CD14-positive monocyte (primary cell): ENCODE measurements around the gene SLC12A7. TPM values are rescaled to one million over a fixed set of nuclear protein-coding genes. Genes with fewer than 3 reads are reported as not detected.

Experiments
- DNase-seq, 3 donors: peaks; one replicate each; pipeline ENCODE4 v3.0.0-alpha.2; 2011 to 2022
- H2AFZ ChIP-seq: 2 replicates; pipeline ENCODE4 v1.6.0; 2012; ENCODE audit warnings: mild to moderate bottlenecking, low read depth, low read length, inconsistent platforms; ENCODE audit not compliant: insufficient read depth, poor library complexity, severe bottlenecking
- H3K27ac ChIP-seq, 2 donors: 1 replicate in 1 of 2; 2 replicates in 1 of 2; pipeline ENCODE4 v1.5.1; 2012 to 2013; ENCODE audit warnings: low read length in 2 of 2, control low read depth in 1 of 2, inconsistent platforms in 1 of 2, low read depth in 1 of 2, mild to moderate bottlenecking in 1 of 2
- H3K27me3 ChIP-seq, 2 donors: one replicate each; pipeline versions ENCODE4 v1.6.0 to v1.6.1; 2011 to 2013; ENCODE audit warnings: low read length in 2 of 2; ENCODE audit not compliant: control insufficient read depth in 2 of 2, insufficient read depth in 2 of 2
- H3K36me3 ChIP-seq, 2 donors: replicated peaks in 1 of 2; 1 replicate in 1 of 2; 2 replicates in 1 of 2; pipeline versions ENCODE4 v1.5.1 to v1.6.1; 2012 to 2013; ENCODE audit warnings: low read length in 2 of 2, control low read depth in 1 of 2, inconsistent platforms in 1 of 2, mild to moderate bottlenecking in 1 of 2; ENCODE audit not compliant: insufficient read depth in 2 of 2, control insufficient read depth in 1 of 2
- H3K4me1 ChIP-seq, 2 donors: 1 replicate in 1 of 2; 2 replicates in 1 of 2; pipeline versions ENCODE4 v1.5.1 to v1.6.1; 2012 to 2013; ENCODE audit warnings: low read length in 2 of 2, control low read depth in 1 of 2, inconsistent platforms in 1 of 2, mild to moderate bottlenecking in 1 of 2, moderate library complexity in 1 of 2; ENCODE audit not compliant: insufficient read depth in 2 of 2, control insufficient read depth in 1 of 2
- H3K4me2 ChIP-seq: replicated peaks from 2 replicates; pipeline ENCODE3; 2012; ENCODE audit warnings: low read length, moderate library complexity, mild to moderate bottlenecking; ENCODE audit not compliant: poor library complexity, severe bottlenecking; ENCODE audit errors: extremely low read depth
- H3K4me3 ChIP-seq, 3 experiments: fragments of 200-600 bp in 1 of 3; sonication (generic) in 1 of 3; replicated peaks in 1 of 3; 1 replicate in 2 of 3; 2 replicates in 1 of 3; pipeline ENCODE4 v1.5.1; 2011 to 2013; ENCODE audit warnings: low read length in 3 of 3, mild to moderate bottlenecking in 3 of 3, control low read depth in 2 of 3, low read depth in 2 of 3, inconsistent platforms in 1 of 3, moderate library complexity in 1 of 3
- H3K79me2 ChIP-seq: 2 replicates; pipeline ENCODE4 v1.6.0; 2012; ENCODE audit warnings: mild to moderate bottlenecking, control low read depth, inconsistent platforms, low read length, moderate library complexity; ENCODE audit not compliant: insufficient read depth
- H3K9ac ChIP-seq: 2 replicates; pipeline ENCODE4 v1.6.0; 2017; ENCODE audit warnings: low read length, mild to moderate bottlenecking; ENCODE audit not compliant: insufficient read depth, poor library complexity, severe bottlenecking
- H3K9me3 ChIP-seq, 2 donors: replicated peaks in 1 of 2; 1 replicate in 1 of 2; 2 replicates in 1 of 2; pipeline versions ENCODE4 v1.5.1 to v1.6.1; 2012 to 2013; ENCODE audit warnings: low read length in 2 of 2, control low read depth in 1 of 2; ENCODE audit not compliant: control insufficient read depth in 1 of 2, insufficient read depth in 1 of 2
- H4K20me1 ChIP-seq: 2 replicates; pipeline ENCODE4 v1.6.0; 2012; ENCODE audit warnings: mild to moderate bottlenecking, low read length, control low read depth, moderate library complexity; ENCODE audit not compliant: insufficient read depth
- H3K27ac Mint-ChIP-seq, 7 donors: one replicate each; pipeline ENCODE4 v1.8.0; 2020; ENCODE audit warnings: mild to moderate bottlenecking in 7 of 7, mixed read lengths in 7 of 7, moderate library complexity in 6 of 7, inconsistent platforms in 2 of 7
- H3K27me3 Mint-ChIP-seq, 3 donors: one replicate each; pipeline ENCODE4 v1.8.0; 2021 to 2022; ENCODE audit warnings: low read depth in 3 of 3, mild to moderate bottlenecking in 3 of 3, mixed read lengths in 3 of 3, moderate library complexity in 3 of 3, inconsistent platforms in 1 of 3
- H3K36me3 Mint-ChIP-seq, 2 donors: one replicate each; pipeline ENCODE4 v1.8.0; 2020; ENCODE audit warnings: mixed read lengths in 2 of 2, inconsistent platforms in 1 of 2, mild to moderate bottlenecking in 1 of 2
- H3K4me1 Mint-ChIP-seq: one replicate; pipeline ENCODE4 v1.8.0; 2020; ENCODE audit warnings: mild to moderate bottlenecking, mixed read lengths
- H3K4me3 Mint-ChIP-seq, 2 donors: one replicate each; pipeline ENCODE4 v1.8.0; 2020; ENCODE audit warnings: mild to moderate bottlenecking in 2 of 2, mixed read lengths in 2 of 2, moderate library complexity in 1 of 2
- H3K9me3 Mint-ChIP-seq, 7 donors: one replicate each; pipeline ENCODE4 v1.8.0; 2020 to 2022; ENCODE audit warnings: mixed read lengths in 7 of 7, mild to moderate bottlenecking in 6 of 7, moderate library complexity in 6 of 7, inconsistent platforms in 2 of 7
- WGBS: methylation state at CpG from one replicate; pipeline ENCODE4 v1.1.5; 2013; ENCODE audit warnings: missing lambda C conversion rate; ENCODE audit not compliant: insufficient coverage; 5-methylcytosine and 5-hydroxymethylcytosine counted together
- intact Hi-C, 2 donors: fragments of 100-400 bp; cut with micrococcal nuclease; formaldehyde crosslinking; loops; one replicate each; pipeline versions ENCODE4 v1.15.0 to v1.15.1; 2023
- polyA plus RNA-seq, 3 donors: library from polyadenylated mRNA; depleted of rRNA in 1 of 3; unstranded in 2 of 3; stranded (reverse) in 1 of 3; fragments of 300-500 nt in 2 of 3; fragments of >200 nt in 1 of 3; fragmentation: Illumina TruSeq in 2 of 3; gene quantifications; 1 replicate in 2 of 3; 2 replicates in 1 of 3; pipeline ENCODE4 v1.2.3, GENCODE V29; 2012 to 2021
- TF ChIP-seq, protein P1 (sequence below): fragments of 200-600 bp; IDR thresholded peaks from one replicate; pipeline ENCODE4 v1.8.0; 2022; ENCODE audit warnings: antibody characterized with exemption, mild to moderate bottlenecking

Gene SLC12A7
- polyA plus RNA-seq, 3 donors, result 8.2 to 31.2 (median 12.5) TPM

DNA sequence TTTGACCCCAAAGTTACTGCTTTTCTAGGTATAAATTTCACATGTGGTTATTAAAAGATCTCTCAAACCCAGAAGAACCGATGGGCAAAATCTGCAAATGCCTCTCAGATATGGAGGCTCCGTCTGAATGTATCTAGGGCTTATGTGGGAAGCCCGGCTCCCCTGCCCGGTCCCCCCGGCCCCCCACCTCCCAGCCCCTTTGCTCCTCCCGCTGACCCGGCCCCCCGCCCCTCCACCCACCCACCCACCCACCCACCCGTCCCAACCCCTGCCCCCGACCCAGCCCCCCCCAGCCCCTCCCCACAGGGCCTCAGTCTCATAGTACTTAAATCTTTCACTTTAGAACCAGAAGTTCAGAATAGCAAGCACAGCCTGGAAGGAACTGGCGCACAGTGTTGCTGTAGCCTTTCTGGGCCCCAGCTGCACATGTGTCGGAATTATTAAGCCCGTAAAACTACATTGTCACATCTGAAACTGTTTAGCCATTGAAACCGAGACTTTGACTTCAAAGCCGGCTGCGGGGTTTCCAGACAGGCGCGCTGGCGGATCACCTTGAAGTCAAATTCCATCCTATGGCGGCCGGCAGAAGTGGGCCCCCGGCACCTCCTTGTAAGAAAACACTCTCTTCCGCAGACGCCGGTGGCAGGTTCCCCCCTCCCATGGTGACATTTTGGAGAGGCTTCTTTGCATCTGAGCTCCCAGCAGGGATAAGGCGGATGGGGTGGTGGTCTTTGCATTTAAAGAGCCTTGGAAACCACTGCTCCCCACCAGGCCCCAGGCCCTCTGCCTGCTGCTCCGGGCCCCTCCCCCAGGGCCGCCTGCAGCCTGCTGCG is 90.5 kb downstream of the SLC12A7 start:
- Mint-ChIP-seq H3K27ac (no peak overlapping the region), H3K4me3 (no peak overlapping the region), H3K27me3 (peaks cover 0 to 5% (median 3%) of the 10 kb centered on the region in 3 donors), H3K4me1 (no peaks in the 10 kb centered on the region), H3K36me3 (no peaks in the 10 kb centered on the region), H3K9me3 (no peaks in the 10 kb centered on the region)
- H2AFZ ChIP-seq, result no peak overlapping the region
- H4K20me1 ChIP-seq, result no peaks in the 10 kb centered on the region
- no peaks in the 10 kb centered on the region for H3K9me3 ChIP-seq
- no peaks in the 10 kb centered on the region for H3K79me2 ChIP-seq
- no peaks in the 10 kb centered on the region for H3K36me3 ChIP-seq
- H3K27ac ChIP-seq, result no peak overlapping the region
- 62% methylated on average over 15 of the region's 29 CpGs for WGBS
- intact Hi-C loops, result no loop called here
- TF ChIP-seq, protein P1, sequence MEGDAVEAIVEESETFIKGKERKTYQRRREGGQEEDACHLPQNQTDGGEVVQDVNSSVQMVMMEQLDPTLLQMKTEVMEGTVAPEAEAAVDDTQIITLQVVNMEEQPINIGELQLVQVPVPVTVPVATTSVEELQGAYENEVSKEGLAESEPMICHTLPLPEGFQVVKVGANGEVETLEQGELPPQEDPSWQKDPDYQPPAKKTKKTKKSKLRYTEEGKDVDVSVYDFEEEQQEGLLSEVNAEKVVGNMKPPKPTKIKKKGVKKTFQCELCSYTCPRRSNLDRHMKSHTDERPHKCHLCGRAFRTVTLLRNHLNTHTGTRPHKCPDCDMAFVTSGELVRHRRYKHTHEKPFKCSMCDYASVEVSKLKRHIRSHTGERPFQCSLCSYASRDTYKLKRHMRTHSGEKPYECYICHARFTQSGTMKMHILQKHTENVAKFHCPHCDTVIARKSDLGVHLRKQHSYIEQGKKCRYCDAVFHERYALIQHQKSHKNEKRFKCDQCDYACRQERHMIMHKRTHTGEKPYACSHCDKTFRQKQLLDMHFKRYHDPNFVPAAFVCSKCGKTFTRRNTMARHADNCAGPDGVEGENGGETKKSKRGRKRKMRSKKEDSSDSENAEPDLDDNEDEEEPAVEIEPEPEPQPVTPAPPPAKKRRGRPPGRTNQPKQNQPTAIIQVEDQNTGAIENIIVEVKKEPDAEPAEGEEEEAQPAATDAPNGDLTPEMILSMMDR, result no peak
- H3K4me1 ChIP-seq, result no peaks in the 10 kb centered on the region
- no peaks in the 10 kb centered on the region for H3K27me3 ChIP-seq
- H3K4me3 ChIP-seq, result no peak overlapping the region
- no peak for DNase-seq
- no peak overlapping the region for H3K9ac ChIP-seq
- H3K4me2 ChIP-seq, result no peak overlapping the region

DNA sequence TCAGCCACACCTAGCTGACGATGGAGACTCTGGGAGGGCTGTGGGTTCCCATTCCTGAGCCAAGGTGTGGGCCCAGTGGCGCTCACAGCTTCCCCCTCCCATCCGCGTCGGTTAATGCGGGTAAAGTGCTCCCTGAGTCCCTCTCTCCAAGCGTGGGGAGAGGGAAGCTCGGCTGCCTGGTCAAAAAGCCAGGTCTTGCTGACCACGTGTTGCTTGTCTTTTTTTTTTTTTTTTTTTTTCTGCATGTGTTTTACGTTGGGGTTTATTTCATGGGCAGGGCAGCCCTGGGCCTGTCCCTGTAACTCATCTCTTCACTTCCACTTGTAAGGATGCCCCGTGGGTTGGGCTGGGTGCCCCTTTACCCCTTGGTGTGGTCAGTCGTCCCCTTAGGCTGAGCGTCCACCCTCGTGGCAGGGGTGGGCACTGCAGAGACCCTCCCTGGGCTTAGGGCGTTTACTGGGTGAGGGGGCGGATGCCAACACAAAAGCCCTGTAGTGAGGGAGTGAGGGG is 91.4 kb downstream of the SLC12A7 start:
- intact Hi-C loops, result no loop called here
- no peaks in the 10 kb centered on the region for H4K20me1 ChIP-seq
- H3K27me3 Mint-ChIP-seq, result peaks cover 0 to 5% (median 2%) of the 10 kb centered on the region in 3 donors
- H3K27ac ChIP-seq, result no peak overlapping the region
- no peaks in the 10 kb centered on the region for H3K36me3 ChIP-seq
- no peak overlapping the region for H3K4me3 ChIP-seq
- no peaks in the 10 kb centered on the region for H3K36me3 Mint-ChIP-seq
- H3K4me2 ChIP-seq, result no peak overlapping the region
- no peaks in the 10 kb centered on the region for H3K27me3 ChIP-seq
- H2AFZ ChIP-seq, result no peak overlapping the region
- H3K4me1 Mint-ChIP-seq, result no peaks in the 10 kb centered on the region
- H3K9me3 ChIP-seq, result no peaks in the 10 kb centered on the region
- no peak overlapping the region for H3K9ac ChIP-seq
- H3K9me3 Mint-ChIP-seq, result no peaks in the 10 kb centered on the region
- DNase-seq, result no peak
- WGBS, result 97% methylated on average over 5 of the region's 16 CpGs
- H3K4me3 Mint-ChIP-seq, result no peak overlapping the region
- TF ChIP-seq, protein P1, result no peak
- no peaks in the 10 kb centered on the region for H3K79me2 ChIP-seq
- H3K4me1 ChIP-seq, result no peaks in the 10 kb centered on the region
- no peak overlapping the region for H3K27ac Mint-ChIP-seq
